Measurements from ENCODE around the gene PANK4. TPM values are rescaled to one million over a fixed set of nuclear protein-coding genes. Genes with fewer than 3 reads are reported as not detected.

Gene PANK4
- total and polyA plus RNA-seq, 2 donors (not counting 3 experiments of a cell fraction or from before 2014, with no cell fraction given): 22.1 to 34.0 TPM

- no peak overlapping the region for H3K9ac ChIP-seq (replicated peaks; ENCODE audit: extremely low read depth, insufficient read depth, low read length)
- no peak overlapping the region for H3K27ac ChIP-seq (ENCODE audit: insufficient read depth, low read depth, low read length)
- dilution Hi-C loops (cut with MboI; ENCODE audit: extremely low pct_ligation_motif_present, low sequenced_read_pairs) (no loop called here), intact Hi-C loops (cut with micrococcal nuclease) (no loop called here)
- H4K20me1 ChIP-seq (replicated peaks; ENCODE audit: control insufficient read depth, extremely low read depth, insufficient read depth, low read length): no peaks in the 10 kb centered on the region
- TF ChIP-seq FOS (IDR thresholded peaks at IDR 0.05; ENCODE audit: borderline replicate concordance, insufficient read depth, low read length) (no peak), JUN (IDR thresholded peaks at IDR 0.05; ENCODE audit: borderline replicate concordance, insufficient read depth, insufficient read length, low read depth) (no peak), MAX (IDR thresholded peaks at IDR 0.05; ENCODE audit: insufficient read depth, insufficient read length) (no peak), GATA2 (IDR thresholded peaks at IDR 0.05; ENCODE audit: insufficient read depth, insufficient read length, low read depth, low read length) (no peak), CTCF (IDR thresholded peaks at IDR 0.05; ENCODE audit: extremely low read depth in 1 of 2, insufficient read depth in 1 of 2, low read depth in 1 of 2, low read length in 2 of 2) (no peak), EZH2 (IDR thresholded peaks at IDR 0.05; ENCODE audit: borderline replicate concordance, low read depth, low read length, severe bottlenecking) (no peak), POLR2AphosphoS5 (IDR thresholded peaks at IDR 0.05; ENCODE audit: insufficient read depth, low read depth, low read length) (no peak), POLR2A (IDR thresholded peaks at IDR 0.05; ENCODE audit: low read depth, low read length) (no peak)
- FAIRE-seq (no peak), DNase-seq (ENCODE audit: low read depth, low spot score) (no peak)
- H3K79me2 ChIP-seq (ENCODE audit: control insufficient read depth, insufficient read depth, low read length): no peaks in the 10 kb centered on the region
- H3K4me3 ChIP-seq (replicated peaks in 1 of 3; ENCODE audit: insufficient read depth in 1 of 3, low read depth in 1 of 3, low read length in 3 of 3): no peak overlapping the region
- H3K9me1 ChIP-seq (replicated peaks; ENCODE audit: control insufficient read depth, extremely low read depth, insufficient read depth, low read length): no peaks in the 10 kb centered on the region
- H3K4me1 ChIP-seq (ENCODE audit: control insufficient read depth, extremely low read depth, insufficient read depth, low read length): no peaks in the 10 kb centered on the region
- no peaks in the 10 kb centered on the region for H3K36me3 ChIP-seq (ENCODE audit: control insufficient read depth in 2 of 2, extremely low read depth in 1 of 2, insufficient read depth in 2 of 2, low read length in 2 of 2)
- no peaks in the 10 kb centered on the region for H3K9me3 ChIP-seq (replicated peaks; ENCODE audit: control insufficient read depth, insufficient read depth, low read length)
- ChIA-PET CTCF (no interaction called here), POLR2A (no interaction called here)
- H3K4me2 ChIP-seq (ENCODE audit: insufficient read depth, low read length): no peak overlapping the region
- H2AFZ ChIP-seq (ENCODE audit: low read depth, low read length): no peak overlapping the region
- no peaks in the 10 kb centered on the region for H3K27me3 ChIP-seq (ENCODE audit: control insufficient read depth in 2 of 2, insufficient read depth in 2 of 2, low read length in 2 of 2)
- BruUV-seq (replicated peaks): no TSS peak
Observed at GRCh38 chr1:2483970-2484369, 42.4 kb downstream of the PANK4 start.

Data from endothelial cell of umbilical vein (primary cell).